Trophoblast cell (in vitro differentiated cells and primary cell): ENCODE measurements around the gene HOXA1.

Source experiments
- DNase-seq, 2 donors: peaks; one replicate each; pipeline ENCODE4 v3.0.0-alpha.2; 2016
- H2AFZ ChIP-seq: 2 replicates; pipeline ENCODE4 v1.6.1; 2013; ENCODE audit warnings: low read length, moderate library complexity, mild to moderate bottlenecking; ENCODE audit not compliant: insufficient read depth, poor library complexity
- H2AK5ac ChIP-seq: 2 replicates; pipeline ENCODE4 v1.6.1; 2013; ENCODE audit warnings: mild to moderate bottlenecking, low read length
- H2BK120ac ChIP-seq: 2 replicates; pipeline ENCODE4 v1.6.1; 2013; ENCODE audit warnings: low read length, mild to moderate bottlenecking, moderate library complexity; ENCODE audit not compliant: insufficient read depth, poor library complexity
- H2BK12ac ChIP-seq: 2 replicates; pipeline ENCODE4 v1.6.1; 2013; ENCODE audit warnings: mild to moderate bottlenecking, low read length, moderate library complexity
- H2BK5ac ChIP-seq: 2 replicates; pipeline ENCODE4 v1.6.1; 2013; ENCODE audit warnings: low read length, low read depth, moderate library complexity, mild to moderate bottlenecking; ENCODE audit not compliant: poor library complexity
- H3K14ac ChIP-seq: 2 replicates; pipeline ENCODE4 v1.6.1; 2013; ENCODE audit warnings: mild to moderate bottlenecking, low read length
- H3K18ac ChIP-seq: 2 replicates; pipeline ENCODE4 v1.6.1; 2013; ENCODE audit warnings: mild to moderate bottlenecking, low read length
- H3K23ac ChIP-seq: 2 replicates; pipeline ENCODE4 v1.6.1; 2013; ENCODE audit warnings: low read length
- H3K27ac ChIP-seq: 2 replicates; pipeline ENCODE4 v1.5.1; 2013; ENCODE audit warnings: low read depth, mild to moderate bottlenecking, inconsistent platforms, low read length, moderate library complexity
- H3K27me3 ChIP-seq: 2 replicates; pipeline ENCODE4 v1.6.1; 2013; ENCODE audit warnings: inconsistent platforms, mild to moderate bottlenecking, low read length, moderate library complexity; ENCODE audit not compliant: insufficient read depth
- H3K36me3 ChIP-seq, 2 experiments: 1 replicate in 1 of 2; 2 replicates in 1 of 2; pipeline ENCODE4 v1.6.1; 2013; ENCODE audit warnings: low read length in 2 of 2, mild to moderate bottlenecking in 2 of 2, moderate library complexity in 1 of 2; ENCODE audit not compliant: insufficient read depth in 2 of 2, control insufficient read depth in 1 of 2
- H3K4ac ChIP-seq: 2 replicates; pipeline ENCODE4 v1.6.1; 2013; ENCODE audit warnings: low read depth, mild to moderate bottlenecking, low read length, moderate library complexity
- H3K4me1 ChIP-seq, 2 experiments: 1 replicate in 1 of 2; 2 replicates in 1 of 2; pipeline ENCODE4 v1.6.1; 2013; ENCODE audit warnings: low read length in 2 of 2, mild to moderate bottlenecking in 2 of 2, moderate library complexity in 1 of 2; ENCODE audit not compliant: insufficient read depth in 2 of 2, control insufficient read depth in 1 of 2
- H3K4me2 ChIP-seq: 2 replicates; pipeline ENCODE4 v1.6.1; 2013; ENCODE audit warnings: inconsistent platforms, mild to moderate bottlenecking, low read length, moderate library complexity
- H3K4me3 ChIP-seq: 2 replicates; pipeline ENCODE4 v1.5.1; 2013; ENCODE audit warnings: mild to moderate bottlenecking, low read depth, low read length, inconsistent platforms
- H3K79me1 ChIP-seq: one replicate; pipeline ENCODE4 v1.6.1; 2013; ENCODE audit warnings: low read length
- H3K79me2 ChIP-seq: 2 replicates; pipeline ENCODE4 v1.6.1; 2013; ENCODE audit warnings: low read length, mild to moderate bottlenecking; ENCODE audit not compliant: control insufficient read depth, insufficient read depth, poor library complexity
- H3K9ac ChIP-seq: 2 replicates; pipeline ENCODE4 v1.6.1; 2013; ENCODE audit warnings: mild to moderate bottlenecking, low read length
- H3K9me3 ChIP-seq: 2 replicates; pipeline ENCODE4 v1.6.1; 2013; ENCODE audit warnings: low read depth, mild to moderate bottlenecking, control low read depth, inconsistent platforms, low read length; ENCODE audit not compliant: insufficient read depth
- H4K12ac ChIP-seq: 2 replicates; pipeline ENCODE4 v1.6.1; 2013; ENCODE audit warnings: low read depth, mild to moderate bottlenecking, low read length, moderate library complexity
- H4K8ac ChIP-seq: 2 replicates; pipeline ENCODE4 v1.6.1; 2013; ENCODE audit warnings: low read depth, mild to moderate bottlenecking, low read length, moderate library complexity
- H4K91ac ChIP-seq: one replicate; pipeline ENCODE4 v1.6.1; 2013; ENCODE audit warnings: low read depth, mild to moderate bottlenecking, low read length, moderate library complexity
- WGBS: extraction: QIAGEN DNeasy Blood & Tissue Kit; methylation state at CpG from one replicate; pipeline ENCODE4 v1.1.7; 2013; ENCODE audit warnings: missing lambda C conversion rate; ENCODE audit not compliant: insufficient read length, insufficient coverage; ENCODE audit errors: extremely low coverage; 5-methylcytosine and 5-hydroxymethylcytosine counted together

The HOXA1 gene

GRCh38 chr7:27143023-27143949 is 47.5 kb upstream of the HOXA1 start, which contains the start of gene HOXA5:
HOXA5 (minus strand) TSS chr7:27143681; CDS start chr7:27143607, 74 bp downstream.
- Histone ChIP-seq H3K9me3 (peaks cover 32% of the 10 kb centered on the region), H3K18ac (no peak within 1 kb of the TSS), H3K27me3 (peaks cover 96% of the 10 kb centered on the region), H3K79me1 (no peaks in the 10 kb centered on the region), H4K12ac (no peak within 1 kb of the TSS), H4K91ac (no peak within 1 kb of the TSS), H3K4me3 (no peak within 1 kb of the TSS), H3K4me2 (peak within 1 kb of the TSS; percentile 66), H2BK120ac (no peak within 1 kb of the TSS), H2BK5ac (no peak within 1 kb of the TSS), H3K23ac (no peak within 1 kb of the TSS), H2AFZ (no peak within 1 kb of the TSS), H3K36me3 (no peaks in the 10 kb centered on the region), H3K9ac (no peak within 1 kb of the TSS), H2BK12ac (no peak within 1 kb of the TSS), H3K4ac (no peak within 1 kb of the TSS), H3K4me1 (peaks cover 3 to 11% of the 10 kb centered on the region in 2 experiments), H2AK5ac (no peak within 1 kb of the TSS), H3K14ac (no peak within 1 kb of the TSS), H3K79me2 (no peaks in the 10 kb centered on the region), H4K8ac (no peak within 1 kb of the TSS), H3K27ac (no peak within 1 kb of the TSS)
- no CpG with 5 or more reads among the region's 86 CpGs for WGBS
- peak; percentile 45 to 78 for DNase-seq

- Histone ChIP-seq H3K79me2 (no peaks in the 10 kb centered on the region), H2AK5ac (no peak overlapping the region), H3K36me3 (no peaks in the 10 kb centered on the region), H3K9ac (no peak overlapping the region), H2BK5ac (no peak overlapping the region), H3K4me2 (peak overlapping the region; percentile 66), H3K4me1 (peaks cover 3 to 11% of the 10 kb centered on the region in 2 experiments), H3K27me3 (peaks cover 95% of the 10 kb centered on the region), H4K8ac (no peak overlapping the region), H3K4me3 (no peak overlapping the region), H4K12ac (no peak overlapping the region), H2BK120ac (no peak overlapping the region), H3K79me1 (no peaks in the 10 kb centered on the region), H3K18ac (no peak overlapping the region), H3K9me3 (peaks cover 29% of the 10 kb centered on the region), H3K27ac (no peak overlapping the region), H2BK12ac (no peak overlapping the region), H3K14ac (no peak overlapping the region), H3K23ac (no peak overlapping the region), H2AFZ (no peak overlapping the region), H4K91ac (no peak overlapping the region), H3K4ac (no peak overlapping the region)
- DNase-seq = no peak
- WGBS = no CpG with 5 or more reads among the region's 29 CpGs
These were observed 46.8 kb upstream of the HOXA1 start for GRCh38 chr7:27142580-27143022.

- H4K8ac ChIP-seq = no peak overlapping the region
These were observed 46.3 kb upstream of the HOXA1 start for GRCh38 chr7:27141923-27142579.

GRCh38 chr7:27141137-27141922 is 45.5 kb upstream of the HOXA1 start:
- no peak overlapping the region for H3K4ac ChIP-seq
- H2AK5ac ChIP-seq = no peak overlapping the region
- no peak overlapping the region for H3K27ac ChIP-seq
- H4K8ac ChIP-seq = no peak overlapping the region
- H3K4me1 ChIP-seq = peaks cover 3 to 11% of the 10 kb centered on the region in 2 experiments
- no peak overlapping the region for H3K4me2 ChIP-seq
- no peak overlapping the region for H4K91ac ChIP-seq
- no peak overlapping the region for H3K9ac ChIP-seq
- H3K27me3 ChIP-seq = peaks cover 93% of the 10 kb centered on the region
- H2BK120ac ChIP-seq = no peak overlapping the region
- H3K36me3 ChIP-seq = no peaks in the 10 kb centered on the region
- no peaks in the 10 kb centered on the region for H3K79me2 ChIP-seq
- H3K23ac ChIP-seq = no peak overlapping the region
- H2BK5ac ChIP-seq = no peak overlapping the region
- WGBS = no CpG with 5 or more reads among the region's 18 CpGs
- H4K12ac ChIP-seq = no peak overlapping the region
- no peak overlapping the region for H3K18ac ChIP-seq
- H2BK12ac ChIP-seq = no peak overlapping the region
- H3K4me3 ChIP-seq = no peak overlapping the region
- H3K79me1 ChIP-seq = no peaks in the 10 kb centered on the region
- DNase-seq = no peak
- H2AFZ ChIP-seq = no peak overlapping the region
- H3K14ac ChIP-seq = no peak overlapping the region
- peaks cover 20% of the 10 kb centered on the region for H3K9me3 ChIP-seq

More at GRCh38 chr7:27141923-27142579, 46.3 kb upstream of the HOXA1 start:
- Histone ChIP-seq H2BK12ac (no peak overlapping the region), H4K91ac (no peak overlapping the region), H3K4ac (no peak overlapping the region), H3K27me3 (peaks cover 93% of the 10 kb centered on the region), H3K4me2 (no peak overlapping the region), H3K14ac (no peak overlapping the region), H4K12ac (no peak overlapping the region), H3K9ac (no peak overlapping the region), H3K9me3 (peaks cover 23% of the 10 kb centered on the region), H3K27ac (no peak overlapping the region), H3K4me1 (peaks cover 3 to 11% of the 10 kb centered on the region in 2 experiments), H3K79me1 (no peaks in the 10 kb centered on the region), H2BK5ac (no peak overlapping the region), H3K18ac (no peak overlapping the region), H3K36me3 (no peaks in the 10 kb centered on the region), H3K23ac (no peak overlapping the region), H2AK5ac (no peak overlapping the region), H3K4me3 (no peak overlapping the region), H2BK120ac (no peak overlapping the region), H3K79me2 (no peaks in the 10 kb centered on the region), H2AFZ (no peak overlapping the region)
- peak in 1 of 2 donors; percentile 19 for DNase-seq
- WGBS = no CpG with 5 or more reads among the region's 30 CpGs
